ENCODE measurements around the gene RIPPLY1. TPM values are rescaled to one million over a fixed set of nuclear protein-coding genes. Genes with fewer than 3 reads are reported as not detected.

RIPPLY1 gene
- total RNA-seq (2022; extraction: Qiagen RNA extraction) = not detected in 5 replicates

DNA sequence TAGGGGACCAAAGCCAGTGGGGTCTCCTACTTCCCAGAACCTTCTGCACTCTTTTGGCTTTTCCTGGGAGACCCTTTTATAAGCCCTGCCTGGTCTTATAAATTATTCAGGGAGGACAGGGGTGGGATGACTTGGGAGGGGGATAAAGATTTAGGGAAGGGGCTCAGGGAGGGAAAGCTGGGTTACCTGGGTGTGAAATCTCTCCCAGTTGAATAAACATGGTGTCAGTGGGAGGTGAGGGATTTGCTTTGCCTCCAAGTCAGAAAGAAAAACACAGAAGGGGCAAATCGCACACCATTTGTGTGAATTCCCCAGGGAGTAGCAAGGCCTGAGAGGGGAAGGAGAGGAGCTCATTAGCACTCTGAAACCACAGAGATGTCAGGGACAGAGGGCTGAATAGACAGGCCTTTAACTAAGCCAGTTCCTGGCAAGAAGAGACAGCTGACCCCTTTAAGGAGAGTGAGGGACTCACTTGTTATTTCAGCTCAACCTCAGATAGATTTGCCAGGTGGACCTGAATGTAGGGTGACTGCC, at the start of gene RIPPLY1:
Gene RIPPLY1 (minus strand): TSS at position 51 of the 534 bp plus-strand sequence. CDS start 54 bp downstream, outside the sequence.

GRCh38 chrX:106919932-106920452, 16.9 kb upstream of the RIPPLY1 start, which contains the start of gene CLDN2:
TSS of gene CLDN2 (plus strand) at chrX:106920402. CDS start at chrX:106928229, 7,827 bp downstream.

Other genes starting within 250 kb of the RIPPLY1 start
- 0.06 TPM in 1 of 5 replicates, not detected in the others for gene RNF128, start 176.6 kb downstream of the RIPPLY1 start, total RNA-seq (2022; extraction: Qiagen RNA extraction)
- 0.81 to 1.3 TPM (median 0.95 TPM) in 5 replicates for gene TBC1D8B, start 100.7 kb downstream of the RIPPLY1 start, total RNA-seq (2022; extraction: Qiagen RNA extraction)
- 5.9 to 8.7 TPM (median 7.6 TPM) in 5 replicates for gene CLDN2, start 17.1 kb upstream of the RIPPLY1 start, total RNA-seq (2022; extraction: Qiagen RNA extraction)
- gene MORC4, start 96.9 kb upstream of the RIPPLY1 start, total RNA-seq (2022; extraction: Qiagen RNA extraction) = 29.7 to 42.8 TPM (median 31.0 TPM) in 5 replicates
- gene RBM41, start 215.5 kb upstream of the RIPPLY1 start, total RNA-seq (2022; extraction: Qiagen RNA extraction) = 7.9 to 11.2 TPM (median 10.1 TPM) in 5 replicates